H1 (cell line): Measurements from ENCODE around the gene PFN4. TPM values are rescaled to one million over a fixed set of nuclear protein-coding genes. Genes with fewer than 3 reads are reported as not detected.
"Not testable (repeated sequence)": the region's sequence is repeated elsewhere in the genome, so short reads cannot be mapped to it uniquely, and the experiment has no call there.

Source experiments
- CTCF ChIA-PET: fragments of 300-600 bp; sonication (Branson Sonifier 250); formaldehyde crosslinking; loops from one replicate; lab custom pipeline; 2021; ENCODE audit not compliant: partially characterized antibody; lab: Charles Lee
- POLR2A ChIA-PET: fragments of 300-600 bp; sonication (Branson Sonifier 250); formaldehyde crosslinking; loops from one replicate; lab custom pipeline; 2021; ENCODE audit warnings: inconsistent platforms; ENCODE audit not compliant: partially characterized antibody; lab: Charles Lee
- DNase-seq, 2 experiments: peaks; one replicate each; pipeline versions ENCODE4 v3.0.0 to v3.0.0-alpha.2; 2010 to 2022; ENCODE audit warnings: low spot score in 2 of 2, low read depth in 1 of 2, mixed read lengths in 1 of 2
- FAIRE-seq: peaks from 2 replicates; lab custom pipeline; 2011; peaks lifted over from hg19 to GRCh38; lab: Jason Lieb, UNC
- H2AFZ ChIP-seq: 2 replicates; pipeline ENCODE4 v1.8.1; 2012; ENCODE audit warnings: low read length, inconsistent platforms
- H2AK5ac ChIP-seq: 2 replicates; pipeline ENCODE4 v1.6.1; 2013; ENCODE audit warnings: low read depth, low read length
- H2BK120ac ChIP-seq: replicated peaks from 2 replicates; pipeline ENCODE3; 2013; ENCODE audit warnings: low read depth, low read length, inconsistent platforms
- H2BK12ac ChIP-seq: 2 replicates; pipeline ENCODE4 v1.6.1; 2013; ENCODE audit warnings: low read depth, low read length
- H2BK15ac ChIP-seq: 2 replicates; pipeline ENCODE4 v1.6.1; 2013; ENCODE audit warnings: low read length
- H2BK20ac ChIP-seq: 2 replicates; pipeline ENCODE4 v1.6.1; 2013; ENCODE audit warnings: low read length
- H2BK5ac ChIP-seq: 2 replicates; pipeline ENCODE4 v1.6.1; 2013; ENCODE audit warnings: low read depth, low read length
- H3K14ac ChIP-seq: 2 replicates; pipeline ENCODE4 v1.6.1; 2013; ENCODE audit warnings: inconsistent platforms; ENCODE audit not compliant: insufficient read length
- H3K18ac ChIP-seq: 2 replicates; pipeline ENCODE4 v1.6.1; 2013; ENCODE audit warnings: low read length; ENCODE audit errors: extremely low read depth
- H3K23ac ChIP-seq: 2 replicates; pipeline ENCODE4 v1.6.1; 2013; ENCODE audit warnings: inconsistent platforms; ENCODE audit not compliant: insufficient read length
- H3K23me2 ChIP-seq: 2 replicates; pipeline ENCODE4 v1.6.1; 2013; ENCODE audit warnings: low read depth, low read length
- H3K27ac ChIP-seq: 2 replicates; pipeline ENCODE4 v1.6.1; 2011; ENCODE audit warnings: low read depth, low read length, inconsistent platforms
- H3K27me3 ChIP-seq, 4 experiments: replicated peaks in 1 of 4; 1 replicate in 1 of 4; 2 replicates in 3 of 4; pipeline versions ENCODE4 v1.6.1 to v1.8.1; 2011 to 2013; ENCODE audit warnings: low read length in 3 of 4, mild to moderate bottlenecking in 3 of 4, inconsistent platforms in 2 of 4, mixed read lengths in 2 of 4, moderate library complexity in 1 of 4; ENCODE audit not compliant: control insufficient read depth in 3 of 4, insufficient read depth in 3 of 4; ENCODE audit errors: extremely low read depth in 1 of 4
- H3K36me3 ChIP-seq, 4 experiments: 2 replicates each; pipeline versions ENCODE4 v1.6.1 to v1.8.1; 2011 to 2013; ENCODE audit warnings: mild to moderate bottlenecking in 4 of 4, low read length in 3 of 4, moderate library complexity in 2 of 4, control low read depth in 1 of 4, inconsistent platforms in 1 of 4; ENCODE audit not compliant: insufficient read depth in 4 of 4, control insufficient read depth in 2 of 4
- H3K4ac ChIP-seq: replicated peaks from 2 replicates; pipeline ENCODE3; 2013; ENCODE audit warnings: low read length, low read depth, mixed read lengths, inconsistent platforms; ENCODE audit not compliant: insufficient read length
- H3K4me1 ChIP-seq, 4 experiments: replicated peaks in 1 of 4; 1 replicate in 1 of 4; 2 replicates in 3 of 4; pipeline versions ENCODE4 v1.6.1 to v1.8.1; 2011 to 2013; ENCODE audit warnings: low read length in 3 of 4, inconsistent platforms in 2 of 4, mixed read lengths in 1 of 4; ENCODE audit not compliant: insufficient read depth in 4 of 4, control insufficient read depth in 3 of 4
- H3K4me2 ChIP-seq, 2 experiments: 2 replicates each; pipeline versions ENCODE4 v1.6.1 to v1.8.1; 2011 to 2013; ENCODE audit warnings: low read depth in 2 of 2, low read length in 2 of 2, control low read depth in 1 of 2, inconsistent platforms in 1 of 2, mild to moderate bottlenecking in 1 of 2; ENCODE audit not compliant: insufficient read depth in 1 of 2
- H3K4me3 ChIP-seq, 4 experiments: fragments of 200-600, 300-600 bp in 1 of 4; sonication (generic), shearing (Covaris generic), sonication (Bioruptor Twin) in 1 of 4; 2 replicates each; pipeline versions ENCODE4 v1.5.1 to v1.8.1; 2011 to 2016; ENCODE audit warnings: low read length in 4 of 4, low read depth in 3 of 4, control low read depth in 2 of 4, inconsistent platforms in 2 of 4, mild to moderate bottlenecking in 2 of 4, mixed read lengths in 1 of 4, moderate library complexity in 1 of 4; ENCODE audit not compliant: insufficient read depth in 2 of 4; ENCODE audit errors: extremely low read depth in 1 of 4
- H3K56ac ChIP-seq: replicated peaks from 2 replicates; pipeline ENCODE3; 2013; ENCODE audit warnings: low read depth, mild to moderate bottlenecking, mixed read lengths, low read length, inconsistent platforms; ENCODE audit not compliant: insufficient read length
- H3K79me1 ChIP-seq: 2 replicates; pipeline ENCODE4 v1.6.1; 2013; ENCODE audit warnings: low read depth, low read length, control low read depth
- H3K79me2 ChIP-seq, 2 experiments: 2 replicates each; pipeline versions ENCODE4 v1.6.1 to v1.8.1; 2012 to 2013; ENCODE audit warnings: low read length in 2 of 2, mild to moderate bottlenecking in 2 of 2, inconsistent platforms in 1 of 2; ENCODE audit not compliant: insufficient read depth in 2 of 2, control insufficient read depth in 1 of 2
- H3K9ac ChIP-seq, 4 experiments: replicated peaks in 1 of 4; 1 replicate in 1 of 4; 2 replicates in 3 of 4; pipeline versions ENCODE4 v1.6.1 to v1.8.1; 2011 to 2013; ENCODE audit warnings: low read depth in 3 of 4, low read length in 3 of 4, control low read depth in 2 of 4, mild to moderate bottlenecking in 2 of 4, moderate library complexity in 2 of 4, inconsistent platforms in 1 of 4; ENCODE audit errors: extremely low read depth in 1 of 4
- H3K9me3 ChIP-seq, 2 experiments: 2 replicates each; pipeline versions ENCODE4 v1.6.1 to v1.8.1; 2012 to 2013; ENCODE audit warnings: mild to moderate bottlenecking in 2 of 2, moderate library complexity in 2 of 2, control low read depth in 1 of 2, inconsistent platforms in 1 of 2, low read depth in 1 of 2, low read length in 1 of 2, mixed read lengths in 1 of 2; ENCODE audit not compliant: insufficient read depth in 2 of 2
- H4K20me1 ChIP-seq, 2 experiments: replicated peaks in 1 of 2; 2 replicates each; pipeline versions ENCODE3 to v1.8.1; 2011 to 2013; ENCODE audit warnings: inconsistent platforms in 2 of 2, low read length in 2 of 2, mild to moderate bottlenecking in 1 of 2; ENCODE audit not compliant: insufficient read depth in 2 of 2, control insufficient read depth in 1 of 2
- H4K5ac ChIP-seq: 2 replicates; pipeline ENCODE4 v1.6.1; 2013; ENCODE audit warnings: low read length, low read depth, mixed read lengths, inconsistent platforms; ENCODE audit not compliant: insufficient read length
- H4K8ac ChIP-seq: 2 replicates; pipeline ENCODE4 v1.8.0; 2013; ENCODE audit warnings: mild to moderate bottlenecking, moderate library complexity, low read length, inconsistent platforms; ENCODE audit not compliant: insufficient read depth; ENCODE audit errors: extremely low read depth
- H4K91ac ChIP-seq: replicated peaks from 2 replicates; pipeline ENCODE3; 2013; ENCODE audit warnings: low read length, mixed read lengths, inconsistent platforms; ENCODE audit not compliant: insufficient read length
- WGBS, 2 experiments: shearing (Covaris generic) in 1 of 2; methylation state at CpG; one replicate each; pipeline versions ENCODE4 v1.1.6 to v1.1.7; 2013 to 2015; ENCODE audit warnings: low lambda C conversion rate in 2 of 2, mixed read lengths in 2 of 2, inconsistent platforms in 1 of 2, low coverage in 1 of 2, missing lambda C conversion rate in 1 of 2; ENCODE audit not compliant: insufficient replicate concordance in 2 of 2, insufficient coverage in 1 of 2, insufficient read length in 1 of 2; ENCODE audit errors: extremely low coverage in 1 of 2, missing lambda C conversion rate in 1 of 2; 5-methylcytosine and 5-hydroxymethylcytosine counted together
- polyA plus RNA-seq, 7 experiments: library from polyadenylated mRNA; depleted of rRNA in 3 of 7; stranded (reverse) in 5 of 7; unstranded in 2 of 7; fragments of >200 nt in 5 of 7; fragments of 200-250 nt in 2 of 7; gene quantifications; 1 replicate in 5 of 7; 2 replicates in 1 of 7; 4 replicates in 1 of 7; pipeline versions ENCODE4 v1.2.1 to v1.2.3, GENCODE V29; 2011 to 2013; ENCODE audit warnings: missing spikeins in 2 of 7, mixed read lengths in 2 of 7
- total RNA-seq: library from RNA; stranded (reverse); fragmentation: NEBNext Ultra II Directional; extraction: Animal tissue kit (Norgen Biotek cat#: 25700); gene quantifications from 2 replicates; pipeline ENCODE4 v1.2.1, GENCODE V29; 2021

Gene PFN4
- total and polyA plus RNA-seq, 2 of the 8 experiments (the other 6 are each of a cell fraction or from before 2014, with no cell fraction given): not detected

GRCh38 chr2:24140305-24140704 lies 17.2 kb upstream of the PFN4 start:
- FAIRE-seq, DNase-seq, CTCF ChIA-PET, H2BK5ac ChIP-seq, H3K4me2 ChIP-seq, H3K23me2 ChIP-seq, H3K4me1 ChIP-seq, H4K20me1 ChIP-seq, H2BK120ac ChIP-seq, H3K23ac ChIP-seq, H3K18ac ChIP-seq, H2BK20ac ChIP-seq, H3K9ac ChIP-seq, H3K4me3 ChIP-seq, H4K5ac ChIP-seq, H3K27ac ChIP-seq, H3K79me2 ChIP-seq, H3K79me1 ChIP-seq, H4K8ac ChIP-seq, H3K9me3 ChIP-seq, H2BK12ac ChIP-seq, H3K36me3 ChIP-seq, H3K56ac ChIP-seq, H3K14ac ChIP-seq, H2BK15ac ChIP-seq, H3K27me3 ChIP-seq, H3K4ac ChIP-seq, H2AFZ ChIP-seq, H2AK5ac ChIP-seq, H4K91ac ChIP-seq: not testable (repeated sequence)
- POLR2A ChIA-PET: interaction anchor here (0.8 kb wide), 1 partner anchor 56 kb away, joined by 3 read pairs; the partner anchor contains the start of gene TP53I3
- 92% methylated on average over 5 of the region's 5 CpGs; no CpG with 5 or more reads in 1 of the 2 experiments for WGBS, 2 experiments
